Testis (tissue), 3 donors: ENCODE data around the gene CLIC4. TPM values are rescaled to one million over a fixed set of nuclear protein-coding genes. Genes with fewer than 3 reads are reported as not detected.

ENCODE experiments used
- DNase-seq: peaks from one replicate; pipeline ENCODE4 v3.0.0-alpha.2; 2019
- H3K27ac ChIP-seq, 2 donors: fragments of 200-600 bp; sonication (generic); one replicate each; pipeline ENCODE4 v1.5.1; 2019
- H3K27me3 ChIP-seq: fragments of 200-600 bp; sonication (generic); one replicate; pipeline ENCODE4 v1.5.1; 2019
- H3K36me3 ChIP-seq: fragments of 200-600 bp; sonication (generic); one replicate; pipeline ENCODE4 v1.5.1; 2017; ENCODE audit warnings: low read depth; ENCODE audit errors: missing control alignments
- H3K4me1 ChIP-seq: fragments of 200-600 bp; sonication (generic); one replicate; pipeline ENCODE4 v1.5.1; 2019
- H3K4me3 ChIP-seq, 2 donors: fragments of 200-600 bp; sonication (generic); one replicate each; pipeline ENCODE4 v1.5.1; 2017 to 2019
- H3K9me3 ChIP-seq: fragments of 200-600 bp; sonication (generic); one replicate; pipeline ENCODE4 v1.5.1; 2017
- CTCF ChIP-seq, 3 experiments: fragments of 450-650 bp in 2 of 3; fragments of 200-600 bp in 1 of 3; sonication (generic) in 1 of 3; IDR thresholded peaks; one replicate each; pipeline ENCODE4 v1.5.1; 2016 to 2019; ENCODE audit warnings: antibody characterized with exemption in 3 of 3, mild to moderate bottlenecking in 2 of 3, moderate library complexity in 1 of 3
- POLR2A ChIP-seq: fragments of 450-650 bp; IDR thresholded peaks from one replicate; pipeline ENCODE4 v1.6.1; 2017; ENCODE audit warnings: antibody characterized with exemption, mild to moderate bottlenecking, moderate library complexity
- WGBS, 2 donors: methylation state at CpG; one replicate each; pipeline ENCODE4 v1.1.5; 2018; 5-methylcytosine and 5-hydroxymethylcytosine counted together
- intact Hi-C: fragments of 100-400 bp; cut with DNase I; formaldehyde crosslinking; loops from one replicate; pipeline ENCODE4 v1.15.1; 2023; ENCODE audit warnings: low total_unique reads
- polyA plus RNA-seq: library from polyadenylated mRNA; stranded (reverse); fragments of 350-450 nt; fragmentation: Illumina TruSeq; extraction: RNeasy Lipid Tissue Mini Kit (QIAGEN cat#74804); gene quantifications from one replicate; pipeline ENCODE4 v1.2.3, GENCODE V29; 2014; ENCODE audit warnings: low read depth, low replicate concordance; ENCODE audit not compliant: insufficient read depth
- total RNA-seq, 2 donors: library from RNA; depleted of rRNA; stranded (reverse); fragments of >200 nt; gene quantifications; one replicate each; pipeline ENCODE4 v1.2.3, GENCODE V29; 2016

The CLIC4 gene
- total and polyA plus RNA-seq, 3 donors from 2014 or later, result 47.2 to 72.4 (median 48.8) TPM

- WGBS, 2 donors, result 87 to 89% methylated on average over 10 of the region's 10 CpGs
- no peaks in the 10 kb centered on the region for H3K4me1 ChIP-seq
- no peaks in the 10 kb centered on the region for H3K27me3 ChIP-seq
- H3K9me3 ChIP-seq, result no peaks in the 10 kb centered on the region
- intact Hi-C loops, result no loop called here
- H3K4me3 ChIP-seq, result no peak overlapping the region
- no peak for DNase-seq
- TF ChIP-seq POLR2A (no peak), CTCF (IDR thresholded peaks at IDR 0.05) (no peak)
- H3K36me3 ChIP-seq, result no peaks in the 10 kb centered on the region
- no peak overlapping the region for H3K27ac ChIP-seq
Observed at GRCh38 chr1:24859063-24860010, 114.1 kb downstream of the CLIC4 start.

DNA sequence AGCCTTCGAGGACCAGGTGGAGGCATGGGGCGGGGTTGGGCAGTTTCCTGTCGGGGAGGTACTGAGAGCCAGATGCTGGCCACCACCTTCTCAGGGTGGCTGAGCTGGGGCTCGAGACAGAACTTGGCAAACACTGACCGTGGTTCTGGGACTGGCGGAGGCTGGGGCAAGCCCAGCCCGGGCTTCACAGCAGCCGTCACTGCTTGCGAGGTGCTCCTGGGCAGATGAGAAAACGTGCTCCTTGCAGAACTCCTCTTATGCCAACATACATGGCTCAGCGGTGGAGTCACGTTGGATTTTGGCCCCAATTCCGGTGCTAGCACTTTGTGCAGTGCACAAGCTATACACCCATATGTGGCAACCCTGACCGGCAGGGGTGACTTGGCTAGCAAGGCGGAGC, 115.6 kb downstream of the CLIC4 start:
- TF ChIP-seq CTCF (IDR thresholded peaks at IDR 0.05) (no peak), POLR2A (no peak)
- no peaks in the 10 kb centered on the region for H3K27me3 ChIP-seq
- no peaks in the 10 kb centered on the region for H3K4me1 ChIP-seq
- intact Hi-C loops, result no loop called here
- WGBS, 2 donors, result 90 to 100% methylated on average over 5 to 15 of the region's 15 CpGs
- H3K9me3 ChIP-seq, result no peaks in the 10 kb centered on the region
- H3K27ac ChIP-seq, result no peak overlapping the region
- DNase-seq, result no peak
- H3K36me3 ChIP-seq, result no peaks in the 10 kb centered on the region
- H3K4me3 ChIP-seq, result no peak overlapping the region

DNA sequence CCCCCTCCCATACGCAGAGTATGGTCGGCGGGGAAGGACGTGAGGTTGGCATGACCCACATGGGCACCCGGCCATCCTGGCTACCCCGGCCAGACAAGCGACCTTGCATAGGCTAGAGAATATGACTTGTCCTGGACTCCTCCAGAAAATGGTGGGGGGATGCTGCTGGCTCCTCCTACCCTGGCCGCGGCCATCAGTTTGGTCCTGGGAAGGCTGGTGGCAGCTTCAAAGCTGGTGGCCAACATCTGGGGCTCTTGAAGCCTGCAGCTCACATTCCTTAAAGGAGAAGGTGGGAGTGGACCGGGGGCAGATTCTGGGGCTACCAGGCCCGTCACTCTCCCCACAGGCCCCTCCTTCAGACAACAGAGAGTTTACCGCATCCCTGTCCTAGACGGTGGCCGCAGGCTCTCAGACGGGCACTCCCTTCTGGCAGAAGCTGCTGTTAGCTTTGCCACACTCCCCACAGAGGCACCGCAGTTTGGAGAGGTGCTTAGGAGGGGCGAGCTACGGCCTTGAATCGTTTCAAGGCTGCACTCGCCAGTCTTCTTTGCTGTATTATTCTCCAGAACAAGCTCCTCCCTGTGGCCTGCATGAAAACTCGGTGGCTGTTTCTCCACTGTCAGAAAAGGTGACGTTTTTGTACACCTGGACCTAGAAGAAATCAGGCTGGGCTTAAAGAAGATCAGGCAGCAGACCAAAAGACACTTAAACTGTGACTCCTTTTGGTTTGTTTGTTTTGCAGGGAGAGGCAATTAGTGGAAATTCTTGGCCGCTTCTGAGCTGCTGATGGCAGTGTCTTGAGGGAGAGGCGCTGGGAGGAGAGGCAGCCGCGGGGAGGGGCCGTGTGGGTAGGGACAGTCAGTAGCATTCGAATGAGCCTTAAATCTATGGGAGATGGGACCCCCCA, 116.8 kb downstream of the CLIC4 start:
- no peak for TF ChIP-seq CTCF (IDR thresholded peaks at IDR 0.05)
- no peak for TF ChIP-seq POLR2A
- whole genome bisulfite sequencing, 2 donors, result 37 to 69% methylated on average over 28 of the region's 28 CpGs
- Histone ChIP-seq H3K27me3 (no peaks in the 10 kb centered on the region), H3K4me3 (no peak overlapping the region), H3K4me1 (no peaks in the 10 kb centered on the region), H3K9me3 (no peaks in the 10 kb centered on the region), H3K36me3 (no peaks in the 10 kb centered on the region), H3K27ac (no peak overlapping the region)
- intact Hi-C loops, result no loop called here
- no peak for DNase-seq

DNA sequence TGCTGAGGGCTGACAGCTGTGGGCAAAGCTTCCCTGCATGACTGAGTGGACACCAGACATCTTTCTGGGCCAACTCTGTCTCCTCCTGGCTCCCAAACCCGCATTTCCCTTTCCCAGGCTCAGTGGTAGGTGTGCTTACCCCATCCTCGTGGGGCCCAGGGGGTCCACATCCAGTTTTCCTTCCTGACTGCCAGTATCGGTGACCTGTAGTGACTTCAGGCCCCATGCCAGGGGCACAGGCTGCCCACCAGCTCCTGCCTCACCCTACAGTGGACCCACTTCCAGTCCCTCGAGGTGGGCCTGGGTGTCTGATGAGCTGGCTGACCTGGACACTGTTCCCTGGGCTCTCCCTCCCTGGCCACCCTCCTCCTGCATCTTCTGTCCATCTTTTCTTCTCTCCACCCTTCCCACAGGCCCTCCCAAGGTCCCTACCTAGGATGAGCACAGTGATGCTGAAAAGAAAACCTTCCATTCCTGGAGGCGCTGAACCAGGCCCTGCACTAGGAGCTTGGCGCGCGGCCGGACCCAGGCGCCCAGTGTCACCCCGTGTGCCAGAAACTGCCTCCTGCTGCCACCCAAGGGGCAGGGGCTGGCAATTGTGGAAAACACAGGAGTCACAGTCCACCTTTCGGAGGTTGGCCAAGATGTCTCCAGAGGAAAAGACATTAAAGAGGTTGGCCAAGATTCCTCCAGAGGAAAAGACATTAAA, 117.7 kb downstream of the CLIC4 start:
- Histone ChIP-seq H3K4me3 (no peak overlapping the region), H3K27ac (no peak overlapping the region), H3K4me1 (no peaks in the 10 kb centered on the region), H3K9me3 (no peaks in the 10 kb centered on the region), H3K27me3 (no peaks in the 10 kb centered on the region), H3K36me3 (no peaks in the 10 kb centered on the region)
- DNase-seq, result no peak
- no peak for TF ChIP-seq POLR2A
- no peak for TF ChIP-seq CTCF (IDR thresholded peaks at IDR 0.05)
- intact Hi-C loops, result no loop called here
- 90 to 94% methylated on average over 11 to 12 of the region's 12 CpGs for WGBS, 2 donors
